ENCODE results near the gene DLG1. TPM values are rescaled to one million over a fixed set of nuclear protein-coding genes. Genes with fewer than 3 reads are reported as not detected.
A peak's percentile ranks its signal among the peaks of the same experiment; 100 is the strongest.

The DLG1 gene
- total RNA-seq, 1 donor from 2014 or later = 114 TPM

DNA sequence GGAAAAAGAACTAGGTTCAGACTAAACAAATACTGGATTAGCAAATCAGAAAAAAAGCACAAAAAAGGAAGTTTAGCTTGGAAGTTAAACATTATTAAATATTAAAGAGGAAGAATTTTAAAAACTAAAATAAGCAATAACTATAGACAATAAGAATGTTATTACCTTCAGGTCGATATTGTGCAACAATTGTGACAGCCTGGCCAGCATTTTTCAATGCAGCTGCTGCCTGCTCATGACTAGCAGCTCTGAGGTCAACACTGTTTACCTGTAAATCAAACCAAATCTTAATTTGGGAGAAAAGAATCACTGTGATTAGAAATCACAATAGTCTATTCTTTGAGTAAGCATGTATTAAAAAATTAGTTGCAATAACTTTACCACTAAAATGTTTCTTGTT is 193.7 kb downstream of the DLG1 start:
- peaks cover 12% of the 10 kb centered on the region for H3K4me1 Mint-ChIP-seq
- peaks cover 38% of the 10 kb centered on the region for H3K36me3 Mint-ChIP-seq
- no peaks in the 10 kb centered on the region for H3K27me3 Mint-ChIP-seq (ENCODE audit: low read depth)
- no peak for TF ChIP-seq CTCF (IDR thresholded peaks at IDR 0.05; ENCODE audit: unreplicated experiment)
- H3K9me3 Mint-ChIP-seq = peaks cover 23% of the 10 kb centered on the region
- DNase-seq (ENCODE audit: low spot score in 2 of 2, unreplicated experiment in 2 of 2) = no peak
- H3K4me3 Mint-ChIP-seq = no peak overlapping the region
- no peak overlapping the region for H3K27ac Mint-ChIP-seq

DNA sequence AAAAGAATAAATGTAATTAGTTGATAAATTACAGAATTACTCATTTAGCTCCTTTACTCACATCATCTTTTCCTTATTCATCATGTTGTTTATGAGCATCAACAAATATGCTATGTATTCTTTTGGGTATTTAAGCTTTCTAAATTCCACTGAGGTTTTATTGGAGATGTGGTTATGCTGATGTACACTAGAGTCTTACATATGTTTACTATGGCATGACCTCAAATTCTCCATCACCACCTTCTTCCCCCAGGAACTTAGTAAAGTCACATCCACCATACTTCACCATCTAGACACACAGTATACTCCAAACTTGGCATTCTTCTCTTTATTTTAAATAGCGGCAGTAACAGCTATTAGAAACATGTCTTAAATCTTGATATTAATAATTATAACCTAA is 194.6 kb downstream of the DLG1 start:
- Mint-ChIP-seq H3K27me3 (ENCODE audit: low read depth) (no peaks in the 10 kb centered on the region), H3K27ac (no peak overlapping the region), H3K9me3 (peaks cover 17% of the 10 kb centered on the region), H3K36me3 (peaks cover 40% of the 10 kb centered on the region), H3K4me3 (no peak overlapping the region), H3K4me1 (peaks cover 13% of the 10 kb centered on the region)
- TF ChIP-seq CTCF (IDR thresholded peaks at IDR 0.05; ENCODE audit: unreplicated experiment) = no peak
- DNase-seq (ENCODE audit: low spot score in 2 of 2, unreplicated experiment in 2 of 2) = no peak

DNA sequence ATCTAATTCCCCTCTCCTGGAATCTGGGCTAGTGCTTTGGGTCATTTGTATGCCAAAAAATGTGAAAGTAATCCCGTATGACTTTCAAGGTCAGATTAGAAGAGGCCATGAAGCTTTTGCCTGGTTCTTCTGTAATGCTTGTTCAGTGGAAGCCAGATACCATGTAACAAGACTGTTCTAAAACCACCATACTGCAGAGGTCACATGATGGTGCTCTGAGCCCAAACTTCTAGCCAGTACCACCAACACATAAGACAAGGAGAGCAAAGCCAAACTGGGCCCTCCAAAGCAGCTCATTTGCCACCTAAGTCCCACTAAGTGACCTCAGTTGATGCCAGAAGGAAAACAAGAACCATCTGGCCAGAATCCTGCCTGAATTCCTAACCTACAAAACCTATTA is 204.5 kb downstream of the DLG1 start:
- Mint-ChIP-seq H3K4me3 (no peak overlapping the region), H3K4me1 (no peaks in the 10 kb centered on the region), H3K27ac (no peak overlapping the region), H3K27me3 (ENCODE audit: low read depth) (no peaks in the 10 kb centered on the region), H3K36me3 (peaks cover 41% of the 10 kb centered on the region), H3K9me3 (peaks cover 28% of the 10 kb centered on the region)
- no peak for DNase-seq (ENCODE audit: low spot score in 2 of 2, unreplicated experiment in 2 of 2)
- TF ChIP-seq CTCF (IDR thresholded peaks at IDR 0.05; ENCODE audit: unreplicated experiment) = no peak

DNA sequence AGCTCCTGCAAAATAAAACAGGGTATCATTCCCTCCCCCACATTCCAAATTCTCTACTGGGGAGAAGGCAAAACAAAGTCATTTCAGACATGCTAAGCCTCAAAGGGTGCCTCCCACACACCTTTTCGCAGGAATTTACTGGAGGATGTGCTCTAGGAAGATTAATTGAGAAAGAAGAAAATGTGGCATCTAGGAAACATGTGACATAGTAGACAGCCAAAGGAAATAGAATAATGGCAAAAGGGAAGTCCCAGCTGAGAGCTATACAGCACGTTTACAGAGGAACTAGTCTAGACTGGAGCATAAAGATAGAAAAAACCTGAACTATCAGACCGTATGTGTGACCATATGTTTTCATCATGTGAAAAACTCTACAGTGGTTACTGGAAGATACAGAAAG is 210.0 kb downstream of the DLG1 start:
- Mint-ChIP-seq H3K27me3 (ENCODE audit: low read depth) (no peaks in the 10 kb centered on the region), H3K36me3 (peaks cover 19% of the 10 kb centered on the region), H3K4me3 (no peak overlapping the region), H3K27ac (peak overlapping the region; percentile 6), H3K9me3 (peaks cover 3% of the 10 kb centered on the region), H3K4me1 (peaks cover 14% of the 10 kb centered on the region)
- DNase-seq (ENCODE audit: low spot score in 2 of 2, unreplicated experiment in 2 of 2) = no peak
- no peak for TF ChIP-seq CTCF (IDR thresholded peaks at IDR 0.05; ENCODE audit: unreplicated experiment)

- H3K27ac Mint-ChIP-seq = no peak overlapping the region
- peaks cover 21% of the 10 kb centered on the region for H3K36me3 Mint-ChIP-seq
- DNase-seq (ENCODE audit: low spot score in 2 of 2, unreplicated experiment in 2 of 2) = no peak
- H3K4me3 Mint-ChIP-seq = no peak overlapping the region
- H3K4me1 Mint-ChIP-seq = peaks cover 14% of the 10 kb centered on the region
- peaks cover 3% of the 10 kb centered on the region for H3K9me3 Mint-ChIP-seq
- H3K27me3 Mint-ChIP-seq (ENCODE audit: low read depth) = no peaks in the 10 kb centered on the region
- TF ChIP-seq CTCF (IDR thresholded peaks at IDR 0.05; ENCODE audit: unreplicated experiment) = no peak
These were observed 213.3 kb downstream of the DLG1 start for GRCh38 chr3:197085137-197085536.

GRCh38 chr3:197083486-197083885 is 214.9 kb downstream of the DLG1 start:
- Mint-ChIP-seq H3K36me3 (peaks cover 18% of the 10 kb centered on the region), H3K27me3 (ENCODE audit: low read depth) (no peaks in the 10 kb centered on the region), H3K27ac (peak overlapping the region; percentile 10), H3K4me1 (peaks cover 13% of the 10 kb centered on the region), H3K4me3 (no peak overlapping the region), H3K9me3 (no peaks in the 10 kb centered on the region)
- DNase-seq (ENCODE audit: low spot score in 2 of 2, unreplicated experiment in 2 of 2) = no peak
- TF ChIP-seq CTCF (IDR thresholded peaks at IDR 0.05; ENCODE audit: unreplicated experiment) = no peak
